ENCODE data around the gene PAPPA.

- TF ChIP-seq POLR2A (IDR thresholded peaks at IDR 0.05; ENCODE audit: extremely low read depth, insufficient read length) (no peak), CTCF (IDR thresholded peaks at IDR 0.05; ENCODE audit: low read depth, low read length) (no peak)
Measured at GRCh38 chr9:116260531-116260930, 106.9 kb downstream of the PAPPA start.
